ENCODE results near the gene ICE2.

ICE2 gene

GRCh38 chr15:60478566-60479360 lies at the start of gene ICE2:
TSS of gene ICE2 (minus strand) at chr15:60479142. CDS start at chr15:60477977, 1,165 bp downstream.
- peaks cover 29% of the 10 kb centered on the region for H3K4me1 Mint-ChIP-seq (ENCODE audit: low read depth)
- H3K27ac Mint-ChIP-seq: peak within 1 kb of the TSS; percentile 99
- intact Hi-C loops (cut with micrococcal nuclease): loop anchor here (5.0 kb wide), 1 partner anchor 86 kb away; no protein-coding TSS in a partner anchor
- no peaks in the 10 kb centered on the region for H3K27me3 Mint-ChIP-seq
- no peaks in the 10 kb centered on the region for H3K9me3 Mint-ChIP-seq
- H3K36me3 Mint-ChIP-seq (ENCODE audit: low read depth): peaks cover 12% of the 10 kb centered on the region
- H3K4me3 Mint-ChIP-seq: peak within 1 kb of the TSS; percentile 99

- no peaks in the 10 kb centered on the region for H3K36me3 Mint-ChIP-seq (ENCODE audit: low read depth)
- no peak overlapping the region for H3K4me3 Mint-ChIP-seq
- peaks cover 6% of the 10 kb centered on the region for H3K4me1 Mint-ChIP-seq (ENCODE audit: low read depth)
- no peak overlapping the region for H3K27ac Mint-ChIP-seq
- no peaks in the 10 kb centered on the region for H3K27me3 Mint-ChIP-seq
- H3K9me3 Mint-ChIP-seq: no peaks in the 10 kb centered on the region
- intact Hi-C loops (cut with micrococcal nuclease): no loop called here
Measured at GRCh38 chr15:60528530-60528929, 49.6 kb upstream of the ICE2 start.

- intact Hi-C loops (cut with micrococcal nuclease): no loop called here
- peak overlapping the region; percentile 6 for H3K27ac Mint-ChIP-seq
- no peak overlapping the region for H3K4me3 Mint-ChIP-seq
- H3K27me3 Mint-ChIP-seq: no peaks in the 10 kb centered on the region
- no peaks in the 10 kb centered on the region for H3K9me3 Mint-ChIP-seq
- H3K4me1 Mint-ChIP-seq (ENCODE audit: low read depth): peaks cover 6% of the 10 kb centered on the region
- H3K36me3 Mint-ChIP-seq (ENCODE audit: low read depth): no peaks in the 10 kb centered on the region
Measured at GRCh38 chr15:60527456-60527855, 48.5 kb upstream of the ICE2 start.

- Mint-ChIP-seq H3K36me3 (ENCODE audit: low read depth) (no peaks in the 10 kb centered on the region), H3K4me1 (ENCODE audit: low read depth) (peaks cover 6% of the 10 kb centered on the region), H3K9me3 (no peaks in the 10 kb centered on the region), H3K27ac (no peak overlapping the region), H3K4me3 (no peak overlapping the region), H3K27me3 (no peaks in the 10 kb centered on the region)
- intact Hi-C loops (cut with micrococcal nuclease): no loop called here
Measured at GRCh38 chr15:60526127-60526616, 47.2 kb upstream of the ICE2 start.

DNA sequence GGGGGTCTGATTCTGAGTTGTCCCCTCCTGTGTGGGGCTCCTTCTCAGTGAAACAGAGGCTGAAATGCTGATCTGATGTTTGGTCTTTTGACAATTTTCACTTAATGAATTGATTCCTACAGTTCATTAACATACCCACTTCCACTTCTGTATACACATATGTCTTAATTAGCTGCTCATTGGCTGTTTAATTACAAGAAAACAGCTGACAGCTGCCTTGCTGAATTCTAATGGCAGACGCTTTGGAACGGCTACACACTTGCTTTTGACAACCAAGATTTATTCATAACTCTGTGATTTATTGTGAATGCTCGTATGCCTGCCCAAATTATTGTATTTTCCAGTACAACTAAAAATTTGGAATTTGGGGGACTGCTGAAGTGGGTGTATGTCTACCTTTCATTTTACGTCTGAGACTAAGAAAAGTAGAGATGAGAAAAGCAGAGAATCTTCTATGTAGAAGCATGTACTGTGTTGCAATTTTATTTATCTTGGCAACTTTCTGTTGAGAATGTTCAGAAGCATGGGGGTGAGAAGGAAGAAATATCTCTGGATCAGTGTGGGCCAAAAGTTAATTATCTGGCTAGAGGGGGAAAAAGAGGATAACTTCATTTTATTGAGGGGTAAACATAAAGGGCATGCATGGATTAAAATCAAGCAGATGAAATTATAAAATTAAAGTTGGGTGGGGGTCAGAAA lies 46.5 kb upstream of the ICE2 start:
- Mint-ChIP-seq H3K9me3 (no peaks in the 10 kb centered on the region), H3K27me3 (no peaks in the 10 kb centered on the region), H3K36me3 (ENCODE audit: low read depth) (no peaks in the 10 kb centered on the region), H3K27ac (no peak overlapping the region), H3K4me1 (ENCODE audit: low read depth) (peaks cover 8% of the 10 kb centered on the region), H3K4me3 (no peak overlapping the region)
- intact Hi-C loops (cut with micrococcal nuclease): no loop called here

- H3K27ac Mint-ChIP-seq: no peak overlapping the region
- peaks cover 6% of the 10 kb centered on the region for H3K4me1 Mint-ChIP-seq (ENCODE audit: low read depth)
- no peaks in the 10 kb centered on the region for H3K27me3 Mint-ChIP-seq
- H3K9me3 Mint-ChIP-seq: no peaks in the 10 kb centered on the region
- H3K4me3 Mint-ChIP-seq: no peak overlapping the region
- no peaks in the 10 kb centered on the region for H3K36me3 Mint-ChIP-seq (ENCODE audit: low read depth)
- intact Hi-C loops (cut with micrococcal nuclease): no loop called here
Measured at GRCh38 chr15:60523056-60523455, 44.1 kb upstream of the ICE2 start.

- intact Hi-C loops (cut with micrococcal nuclease): loop anchor here (1.0 kb wide), 1 partner anchor 194 kb away; no protein-coding TSS in a partner anchor
- Mint-ChIP-seq H3K4me3 (no peak overlapping the region), H3K27me3 (no peaks in the 10 kb centered on the region), H3K36me3 (ENCODE audit: low read depth) (no peaks in the 10 kb centered on the region), H3K9me3 (no peaks in the 10 kb centered on the region), H3K27ac (no peak overlapping the region), H3K4me1 (ENCODE audit: low read depth) (peaks cover 6% of the 10 kb centered on the region)
Measured at GRCh38 chr15:60520825-60521368, 42.0 kb upstream of the ICE2 start.

- H3K36me3 Mint-ChIP-seq (ENCODE audit: low read depth): no peaks in the 10 kb centered on the region
- intact Hi-C loops (cut with micrococcal nuclease): loop anchor here (1.0 kb wide), 1 partner anchor 193 kb away; no protein-coding TSS in a partner anchor
- H3K4me3 Mint-ChIP-seq: no peak overlapping the region
- H3K27ac Mint-ChIP-seq: no peak overlapping the region
- no peaks in the 10 kb centered on the region for H3K9me3 Mint-ChIP-seq
- H3K27me3 Mint-ChIP-seq: no peaks in the 10 kb centered on the region
- peaks cover 6% of the 10 kb centered on the region for H3K4me1 Mint-ChIP-seq (ENCODE audit: low read depth)
Measured at GRCh38 chr15:60520013-60520824, 41.3 kb upstream of the ICE2 start.

- no peak overlapping the region for H3K4me3 Mint-ChIP-seq
- intact Hi-C loops (cut with micrococcal nuclease): no loop called here
Measured at GRCh38 chr15:60519218-60519617, 40.3 kb upstream of the ICE2 start.

DNA sequence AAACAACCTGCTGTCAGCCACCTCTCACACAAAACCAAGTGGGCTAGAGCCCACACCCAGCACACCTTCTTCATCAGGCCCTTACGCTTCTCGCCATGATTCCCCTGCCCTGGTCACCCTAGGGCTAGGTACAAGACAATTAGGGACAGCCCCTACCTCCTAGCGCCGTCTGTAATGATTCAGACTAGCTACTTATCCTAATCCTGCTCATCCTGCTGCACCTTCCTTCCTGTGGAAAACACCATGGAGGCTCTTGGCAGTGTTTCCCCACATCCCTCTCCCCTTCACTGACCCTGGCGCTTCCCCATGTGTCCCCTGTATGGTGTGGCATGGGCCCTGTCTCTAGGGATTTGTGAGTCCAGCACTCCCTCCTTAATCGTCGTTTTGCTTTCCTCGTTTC lies 39.6 kb upstream of the ICE2 start:
- Mint-ChIP-seq H3K27ac (no peak overlapping the region), H3K27me3 (no peaks in the 10 kb centered on the region), H3K9me3 (no peaks in the 10 kb centered on the region), H3K36me3 (ENCODE audit: low read depth) (no peaks in the 10 kb centered on the region), H3K4me1 (ENCODE audit: low read depth) (peaks cover 6% of the 10 kb centered on the region), H3K4me3 (no peak overlapping the region)
- intact Hi-C loops (cut with micrococcal nuclease): no loop called here

More at GRCh38 chr15:60519218-60519617, 40.3 kb upstream of the ICE2 start:
- Mint-ChIP-seq H3K36me3 (ENCODE audit: low read depth) (no peaks in the 10 kb centered on the region), H3K4me1 (ENCODE audit: low read depth) (peaks cover 6% of the 10 kb centered on the region), H3K9me3 (no peaks in the 10 kb centered on the region), H3K27ac (no peak overlapping the region), H3K27me3 (no peaks in the 10 kb centered on the region)

GRCh38 chr15:60514261-60514881 lies 35.4 kb upstream of the ICE2 start:
- intact Hi-C loops (cut with micrococcal nuclease): no loop called here
- H3K4me1 Mint-ChIP-seq (ENCODE audit: low read depth): no peaks in the 10 kb centered on the region
- no peak overlapping the region for H3K27ac Mint-ChIP-seq

GRCh38 chr15:60513676-60514075 lies 34.7 kb upstream of the ICE2 start:
- no peaks in the 10 kb centered on the region for H3K9me3 Mint-ChIP-seq
- H3K4me1 Mint-ChIP-seq (ENCODE audit: low read depth): no peaks in the 10 kb centered on the region
- H3K27ac Mint-ChIP-seq: no peak overlapping the region
- no peak overlapping the region for H3K4me3 Mint-ChIP-seq
- H3K27me3 Mint-ChIP-seq: no peaks in the 10 kb centered on the region
- no peaks in the 10 kb centered on the region for H3K36me3 Mint-ChIP-seq (ENCODE audit: low read depth)
- intact Hi-C loops (cut with micrococcal nuclease): no loop called here

More at GRCh38 chr15:60514261-60514881, 35.4 kb upstream of the ICE2 start:
- Mint-ChIP-seq H3K36me3 (ENCODE audit: low read depth) (no peaks in the 10 kb centered on the region), H3K27me3 (no peaks in the 10 kb centered on the region), H3K4me3 (no peak overlapping the region), H3K9me3 (no peaks in the 10 kb centered on the region)

GRCh38 chr15:60512937-60513336 lies 34.0 kb upstream of the ICE2 start:
- Mint-ChIP-seq H3K27me3 (no peaks in the 10 kb centered on the region), H3K36me3 (ENCODE audit: low read depth) (no peaks in the 10 kb centered on the region), H3K4me1 (ENCODE audit: low read depth) (no peaks in the 10 kb centered on the region), H3K27ac (no peak overlapping the region), H3K9me3 (no peaks in the 10 kb centered on the region), H3K4me3 (no peak overlapping the region)
- intact Hi-C loops (cut with micrococcal nuclease): no loop called here

Data from dendritic cell treated with granulocyte-macrophage colony-stimulating factor and Interleukin-4, amounts not matched to agents 40 ng/mL and 50 ng/mL, for 4 days (primary cell).